ENCODE measurements around the gene CHRM1.

GRCh38 chr11:62958547-62959421 is 37.6 kb upstream of the CHRM1 start:
- no peak for TF ChIP-seq POLR2A (IDR thresholded peaks at IDR 0.05; ENCODE audit: low read length)
- no peak for TF ChIP-seq SMC3 (IDR thresholded peaks at IDR 0.05)
- no peak for TF ChIP-seq FOSL2 (IDR thresholded peaks at IDR 0.05)
- no peak for TF ChIP-seq FOSL2 (CRISPR knock-in tag; IDR thresholded peaks at IDR 0.05)
- TF ChIP-seq HMGXB4 (CRISPR knock-in tag; IDR thresholded peaks at IDR 0.05; ENCODE audit: borderline replicate concordance): no peak
- TF ChIP-seq CTCF (IDR thresholded peaks at IDR 0.05): no peak
- no peak for TF ChIP-seq CHD4 (IDR thresholded peaks at IDR 0.05; ENCODE audit: borderline replicate concordance)
- no peak for TF ChIP-seq EP300 (IDR thresholded peaks at IDR 0.05)
- no peak for TF ChIP-seq MYC (IDR thresholded peaks at IDR 0.05; ENCODE audit: borderline replicate concordance, low read length)
- TF ChIP-seq HDAC2 (IDR thresholded peaks at IDR 0.05): no peak
- TF ChIP-seq JUN (IDR thresholded peaks at IDR 0.05): no peak
- no peak for TF ChIP-seq ZFP36 (IDR thresholded peaks at IDR 0.05; ENCODE audit: borderline replicate concordance, partially characterized antibody)
